Measurements from ENCODE around the gene TMEM163.

The TMEM163 gene

DNA sequence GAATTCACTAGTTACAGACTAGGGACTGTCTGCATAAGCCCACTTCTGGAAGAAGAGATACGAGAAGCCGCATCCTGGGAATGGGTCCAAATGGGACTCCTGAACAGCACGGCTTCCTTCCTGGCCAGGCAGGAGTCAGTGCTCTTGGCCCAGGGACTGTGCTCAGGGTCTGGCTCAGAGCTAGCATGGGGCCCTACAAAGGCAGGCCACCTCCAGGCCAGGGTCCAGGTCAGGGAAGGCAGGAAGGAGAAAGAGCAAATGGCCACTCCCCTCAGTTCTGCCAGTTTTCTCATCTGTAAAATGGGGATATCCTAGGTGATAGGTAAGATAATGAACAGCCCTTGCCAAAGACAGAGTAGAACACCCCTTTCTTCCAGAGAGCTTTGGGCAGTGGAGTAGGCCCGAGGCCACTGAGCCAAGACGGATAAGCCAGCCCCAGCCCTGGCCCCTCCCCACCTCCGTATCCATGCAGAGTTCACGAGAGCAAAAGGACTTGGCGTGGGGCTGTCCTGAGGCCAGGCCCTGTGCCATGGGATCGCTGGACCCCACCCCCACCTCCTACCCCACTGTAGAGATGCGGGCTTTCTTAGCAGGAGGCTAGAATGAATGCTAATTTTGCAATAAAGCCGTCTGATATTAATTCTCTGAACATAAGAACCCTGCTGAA lies 274.9 kb downstream of the TMEM163 start:
- H3K27me3 Mint-ChIP-seq = no peaks in the 10 kb centered on the region

DNA sequence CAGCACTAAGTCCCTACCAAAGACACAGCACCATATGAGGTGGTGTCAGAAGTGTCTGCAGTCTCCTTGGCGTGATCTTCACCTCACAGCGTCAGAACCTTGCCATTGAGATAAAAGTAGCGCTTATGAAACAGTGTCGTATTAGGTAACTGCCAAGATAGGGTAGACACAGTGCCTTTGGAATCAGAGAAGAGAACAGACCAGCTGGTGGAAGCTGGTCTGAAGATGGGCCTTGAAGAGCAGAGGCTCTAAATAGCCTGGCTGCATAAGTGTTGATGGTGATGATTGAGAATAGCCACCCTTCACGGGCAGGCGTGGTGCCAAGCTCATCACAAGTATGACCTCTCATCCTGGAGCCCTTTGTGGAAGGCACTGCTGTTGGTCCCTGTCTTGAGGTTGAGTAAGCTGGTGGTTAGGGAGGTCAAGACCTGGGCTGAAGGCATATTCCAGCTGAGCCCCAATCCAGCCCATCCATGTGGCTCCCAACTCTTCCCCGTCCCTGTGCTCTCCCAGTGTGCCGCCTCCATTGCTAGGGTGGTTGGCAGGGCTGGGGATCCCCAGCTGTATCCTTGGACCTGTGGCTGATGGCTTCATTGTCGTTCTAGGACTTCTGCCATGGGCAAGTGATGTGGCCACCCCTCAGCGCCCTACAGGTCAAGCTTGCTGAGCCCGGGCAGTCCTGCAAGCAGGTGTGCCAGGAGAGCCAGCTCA lies 277.5 kb downstream of the TMEM163 start:
- no peak for ATAC-seq
- H3K4me3 Mint-ChIP-seq = no peak overlapping the region
- no peaks in the 10 kb centered on the region for H3K27me3 Mint-ChIP-seq
- H3K4me1 Mint-ChIP-seq = no peaks in the 10 kb centered on the region
- no peaks in the 10 kb centered on the region for H3K9me3 Mint-ChIP-seq
- DNase-seq = no peak
- H3K27ac Mint-ChIP-seq = no peak overlapping the region

More for the DNA sequence above, 274.9 kb downstream of the TMEM163 start:
- no peaks in the 10 kb centered on the region for H3K9me3 Mint-ChIP-seq
- H3K4me1 Mint-ChIP-seq = no peaks in the 10 kb centered on the region
- no peak for ATAC-seq
- H3K27ac Mint-ChIP-seq = no peak overlapping the region
- no peak for DNase-seq
- no peak overlapping the region for H3K4me3 Mint-ChIP-seq

DNA sequence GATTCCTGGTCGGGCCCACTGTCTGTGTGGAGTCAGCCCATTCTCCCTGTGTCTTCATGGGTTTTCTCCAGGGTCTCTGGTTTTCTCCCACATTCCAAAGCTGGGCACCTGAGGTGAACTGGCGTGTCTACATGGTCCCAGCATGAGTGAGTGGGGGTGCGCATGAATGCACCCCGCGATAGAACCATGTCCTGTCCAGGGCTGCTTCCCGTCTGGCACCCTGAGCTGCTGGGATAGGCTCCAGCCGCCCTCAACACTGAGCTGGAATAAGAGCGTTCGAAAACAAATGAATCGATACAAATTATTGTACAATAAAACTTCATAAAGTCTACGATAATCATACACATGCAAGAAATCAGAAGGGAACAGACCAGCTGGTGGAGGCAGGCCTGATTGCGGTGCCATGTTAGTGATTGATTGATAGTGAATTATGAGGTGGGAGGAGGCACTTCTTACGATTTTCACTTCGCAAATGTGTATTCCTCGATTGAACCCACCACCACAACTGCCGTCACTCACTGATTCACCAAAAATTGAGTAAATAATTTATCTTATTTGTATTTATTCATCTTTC lies 278.4 kb downstream of the TMEM163 start:
- no peak for ATAC-seq
- Mint-ChIP-seq H3K4me1 (no peaks in the 10 kb centered on the region), H3K27ac (peak overlapping the region in 1 of 2 donors; percentile 88), H3K4me3 (no peak overlapping the region), H3K27me3 (no peaks in the 10 kb centered on the region), H3K9me3 (no peaks in the 10 kb centered on the region)
- DNase-seq = no peak

DNA sequence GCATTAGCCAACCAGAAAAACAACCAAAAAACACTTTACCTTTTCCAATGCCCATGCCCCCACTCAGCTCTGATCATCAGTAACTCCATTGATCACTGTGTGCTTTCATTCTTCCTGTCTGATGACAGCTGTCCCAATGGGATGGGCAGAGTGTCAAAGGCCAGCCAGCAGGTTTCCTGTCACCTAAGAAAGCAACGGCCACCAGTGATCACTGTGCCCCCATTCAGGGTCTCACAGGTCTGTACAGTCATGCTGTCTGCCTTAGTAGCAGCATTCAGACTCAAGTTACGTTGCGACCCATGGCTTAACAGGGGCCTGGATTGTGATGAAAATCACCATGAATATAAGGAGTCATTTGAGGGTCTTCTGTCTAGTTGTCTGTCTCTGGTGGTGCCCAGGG lies 280.4 kb downstream of the TMEM163 start:
- ATAC-seq = no peak
- no peak for DNase-seq
- Mint-ChIP-seq H3K27me3 (no peaks in the 10 kb centered on the region), H3K9me3 (no peaks in the 10 kb centered on the region), H3K4me3 (no peak overlapping the region), H3K27ac (peak overlapping the region in 1 of 2 donors; percentile 62), H3K4me1 (no peaks in the 10 kb centered on the region)

DNA sequence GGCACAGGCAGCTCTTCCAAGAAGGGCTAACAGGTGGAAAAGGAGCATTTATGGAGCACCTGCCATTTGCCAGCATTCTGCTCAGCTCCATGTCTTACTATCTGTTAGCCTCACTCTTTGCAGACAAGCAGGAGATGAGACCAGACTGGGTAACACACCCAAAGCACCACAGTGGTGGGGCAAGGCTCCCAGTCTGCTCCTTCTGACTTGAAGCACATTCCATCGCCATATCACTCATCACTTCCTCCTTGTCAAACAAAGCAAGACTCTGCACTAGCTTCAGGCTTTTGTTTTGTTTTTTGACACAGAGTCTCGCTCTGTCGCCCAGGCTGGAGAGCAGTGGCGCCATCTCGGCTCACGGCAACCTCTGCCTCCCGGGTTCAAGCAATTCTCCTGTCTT lies 282.1 kb downstream of the TMEM163 start:
- H3K27me3 Mint-ChIP-seq = no peaks in the 10 kb centered on the region
- no peaks in the 10 kb centered on the region for H3K9me3 Mint-ChIP-seq
- no peaks in the 10 kb centered on the region for H3K4me1 Mint-ChIP-seq
- ATAC-seq (no peak), DNase-seq (no peak)
- H3K4me3 Mint-ChIP-seq = no peak overlapping the region
- no peak overlapping the region for H3K27ac Mint-ChIP-seq

DNA sequence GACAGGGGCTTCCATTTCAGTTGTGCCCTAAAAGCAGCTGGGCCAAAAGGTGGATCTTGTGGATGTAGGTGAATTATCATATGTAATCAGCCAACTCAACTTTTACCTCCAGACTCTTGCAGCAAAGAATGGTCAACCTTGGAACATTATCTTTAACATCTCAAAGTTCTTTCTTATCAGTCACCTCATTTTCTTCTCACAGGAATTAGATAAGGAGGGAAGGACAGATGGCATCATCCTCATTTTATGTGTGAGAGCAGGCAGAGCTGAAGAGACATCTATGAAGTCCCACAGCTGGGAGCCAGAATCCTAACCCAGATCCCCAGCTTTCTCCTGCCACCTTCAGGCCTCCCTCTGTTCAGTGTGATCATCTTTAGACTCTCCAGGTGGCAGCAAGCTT lies 282.9 kb downstream of the TMEM163 start:
- Mint-ChIP-seq H3K27me3 (no peaks in the 10 kb centered on the region), H3K27ac (peak overlapping the region in 1 of 2 donors; percentile 22), H3K4me3 (no peak overlapping the region), H3K9me3 (no peaks in the 10 kb centered on the region), H3K4me1 (no peaks in the 10 kb centered on the region)
- ATAC-seq (no peak), DNase-seq (no peak)

DNA sequence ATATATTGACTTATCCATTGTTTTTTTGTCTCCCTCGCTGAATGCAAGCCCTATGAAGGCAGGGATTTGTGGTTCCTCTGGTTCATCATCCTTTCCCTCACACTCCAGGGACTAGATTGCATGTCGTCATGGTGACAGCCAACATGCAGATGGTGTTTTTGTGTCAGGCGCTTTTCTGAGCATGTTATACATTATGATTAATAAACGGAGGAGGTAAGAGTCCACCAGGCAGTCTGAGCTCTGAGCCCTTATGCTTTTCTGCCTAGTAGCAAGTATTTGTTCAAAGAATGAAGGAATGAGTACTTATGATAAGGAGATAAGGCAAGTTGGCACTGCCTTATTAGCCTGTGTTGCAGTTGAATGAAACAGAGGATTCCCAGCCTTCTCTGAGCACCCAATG lies 283.3 kb downstream of the TMEM163 start:
- no peaks in the 10 kb centered on the region for H3K4me1 Mint-ChIP-seq
- H3K27ac Mint-ChIP-seq = peak overlapping the region in 1 of 2 donors; percentile 22
- no peak for DNase-seq
- no peaks in the 10 kb centered on the region for H3K27me3 Mint-ChIP-seq
- no peak overlapping the region for H3K4me3 Mint-ChIP-seq
- H3K9me3 Mint-ChIP-seq = no peaks in the 10 kb centered on the region
- ATAC-seq = no peak

DNA sequence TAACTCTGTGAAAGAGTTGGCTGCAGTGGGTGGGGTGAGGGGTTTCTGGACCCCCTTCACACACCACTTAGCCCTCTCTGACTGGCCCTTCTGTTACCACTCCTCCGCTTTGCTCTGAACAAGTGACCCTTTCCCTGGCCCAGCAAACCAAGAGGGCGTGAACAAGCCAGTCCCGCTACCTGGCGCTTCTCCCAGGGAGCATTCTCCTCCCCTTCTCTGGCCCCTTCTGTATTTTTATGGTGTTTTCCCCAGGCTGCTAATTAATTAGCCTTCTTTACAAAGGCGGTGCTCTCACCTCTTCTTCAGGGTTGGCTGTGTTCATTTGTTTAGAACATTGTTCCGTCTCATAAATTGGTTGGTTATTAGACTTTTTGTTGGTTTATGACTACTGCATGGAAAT lies 284.8 kb downstream of the TMEM163 start:
- Mint-ChIP-seq H3K27me3 (no peaks in the 10 kb centered on the region), H3K4me1 (no peaks in the 10 kb centered on the region), H3K9me3 (no peaks in the 10 kb centered on the region), H3K4me3 (no peak overlapping the region), H3K27ac (peak overlapping the region; percentile 23 to 61)
- DNase-seq = no peak
- ATAC-seq = no peak

DNA sequence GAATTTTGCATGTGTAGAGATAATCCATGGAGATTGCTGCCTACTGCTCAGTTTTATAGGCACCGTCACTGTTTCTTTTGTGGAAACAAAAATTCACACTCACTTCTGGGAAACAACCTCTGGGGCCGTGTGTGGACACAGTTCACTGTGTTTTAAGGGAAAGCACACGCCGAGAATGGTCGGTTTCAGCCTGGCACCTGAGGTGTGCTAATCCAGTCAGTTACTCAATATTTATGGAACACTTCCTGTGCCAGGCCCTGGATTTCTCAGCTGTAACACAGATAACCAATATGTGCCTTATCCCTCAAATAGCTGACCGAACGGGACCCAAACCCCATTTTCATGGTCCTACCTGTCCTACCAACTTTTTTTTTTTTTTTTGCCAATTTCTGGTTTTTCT lies 285.3 kb downstream of the TMEM163 start:
- Mint-ChIP-seq H3K4me1 (no peaks in the 10 kb centered on the region), H3K27me3 (no peaks in the 10 kb centered on the region), H3K9me3 (no peaks in the 10 kb centered on the region), H3K4me3 (no peak overlapping the region), H3K27ac (peak overlapping the region in 1 of 2 donors; percentile 61)
- ATAC-seq (no peak), DNase-seq (no peak)

DNA sequence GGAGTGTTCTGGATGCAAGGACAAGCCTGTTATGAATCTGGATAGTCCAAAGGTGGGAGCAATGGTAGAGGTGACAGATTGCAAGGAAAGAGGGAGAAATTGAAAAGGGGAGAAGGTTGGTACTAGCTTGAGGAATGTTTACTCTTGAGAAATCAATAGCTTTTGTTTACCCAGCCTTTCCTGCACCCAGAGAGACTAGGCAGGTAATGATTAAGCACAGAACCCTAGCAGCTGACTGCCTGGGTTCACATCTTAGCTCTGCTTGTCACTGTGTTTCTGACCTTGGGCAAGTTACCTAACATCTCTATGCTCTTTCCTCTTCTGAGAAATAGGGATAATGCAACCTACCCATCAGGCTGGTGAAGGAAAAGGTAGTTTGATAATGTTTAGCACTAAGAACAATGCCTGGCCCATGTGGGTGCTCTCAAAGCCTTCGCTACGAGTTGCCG lies 286.3 kb downstream of the TMEM163 start:
- no peaks in the 10 kb centered on the region for H3K4me1 Mint-ChIP-seq
- H3K27ac Mint-ChIP-seq = no peak overlapping the region
- no peaks in the 10 kb centered on the region for H3K9me3 Mint-ChIP-seq
- no peak overlapping the region for H3K4me3 Mint-ChIP-seq
- no peaks in the 10 kb centered on the region for H3K27me3 Mint-ChIP-seq
- DNase-seq (no peak), ATAC-seq (no peak)

DNA sequence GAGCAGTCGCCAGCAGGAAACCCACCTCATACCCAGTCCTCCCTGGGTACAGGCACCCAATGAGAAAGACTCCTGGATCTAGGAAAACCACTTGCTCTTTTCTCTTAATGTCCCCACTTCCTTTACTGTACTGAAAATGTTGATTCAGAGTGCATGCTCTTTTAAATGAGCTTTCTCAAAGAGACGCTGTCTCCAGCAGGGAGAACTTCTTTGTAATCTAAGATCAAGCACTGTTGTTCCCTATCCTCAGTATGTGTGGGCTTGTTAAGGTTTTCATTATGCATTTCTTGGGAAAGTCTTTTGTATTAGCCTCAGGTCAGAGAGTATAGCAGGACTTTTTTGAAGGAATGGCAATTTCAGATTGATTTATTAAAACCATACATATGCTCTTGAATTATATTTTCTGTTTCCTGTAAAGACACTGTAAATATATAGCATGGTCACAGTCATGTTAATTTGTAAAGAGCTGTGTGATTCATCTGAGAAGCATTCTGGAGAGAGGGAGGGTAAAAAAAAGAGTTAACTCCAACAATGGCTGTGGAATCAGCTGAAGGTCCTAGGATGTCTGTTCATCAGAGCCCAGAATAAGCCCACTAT lies 286.9 kb downstream of the TMEM163 start:
- no peaks in the 10 kb centered on the region for H3K4me1 Mint-ChIP-seq

DNA sequence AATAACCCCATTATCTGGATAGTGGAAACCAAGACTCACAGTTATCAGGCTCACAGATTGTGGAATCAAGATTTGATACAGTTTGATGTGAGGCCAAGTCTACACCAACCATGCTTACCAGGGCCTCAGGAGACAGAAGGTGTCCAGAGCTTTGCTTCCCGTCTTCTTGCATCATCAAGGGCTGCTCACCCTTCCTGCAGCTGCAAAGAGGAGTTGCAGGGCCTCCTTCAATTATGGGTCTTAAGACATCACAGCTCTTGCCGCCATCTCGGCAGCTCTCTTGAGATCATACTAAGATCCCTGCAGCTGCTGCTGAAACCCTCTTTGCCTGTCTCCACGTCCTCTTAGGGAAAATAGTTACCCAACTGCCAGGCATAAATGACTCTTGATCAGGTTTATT lies 288.9 kb downstream of the TMEM163 start:
- no peak for ATAC-seq
- Mint-ChIP-seq H3K27me3 (no peaks in the 10 kb centered on the region), H3K4me1 (no peaks in the 10 kb centered on the region), H3K4me3 (no peak overlapping the region), H3K27ac (no peak overlapping the region), H3K9me3 (no peaks in the 10 kb centered on the region)
- DNase-seq = no peak

More for the DNA sequence above, 286.9 kb downstream of the TMEM163 start:
- H3K27me3 Mint-ChIP-seq = no peaks in the 10 kb centered on the region
- no peaks in the 10 kb centered on the region for H3K9me3 Mint-ChIP-seq
- no peak overlapping the region for H3K27ac Mint-ChIP-seq
- no peak overlapping the region for H3K4me3 Mint-ChIP-seq
- DNase-seq (no peak), ATAC-seq (no peak)

DNA sequence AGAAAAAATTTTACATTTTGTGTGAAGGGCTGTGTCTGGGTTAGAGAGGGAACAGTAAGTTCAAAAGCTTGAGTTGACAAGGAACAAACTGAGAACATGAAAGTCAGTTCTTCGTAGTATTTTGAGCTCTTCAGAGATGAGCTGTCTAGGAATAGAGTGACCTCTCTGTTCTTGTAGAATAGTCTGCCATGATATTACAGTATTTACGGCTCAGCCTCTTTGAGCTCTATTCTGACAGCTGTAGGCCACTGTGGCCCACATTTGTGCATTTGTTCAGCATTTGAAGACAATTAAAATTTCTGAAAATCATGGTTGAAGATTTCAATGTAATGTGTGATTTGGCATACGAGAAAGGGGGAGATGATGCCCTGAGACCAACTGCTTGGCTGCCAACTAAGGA lies 292.1 kb downstream of the TMEM163 start:
- no peak for ATAC-seq
- no peak overlapping the region for H3K27ac Mint-ChIP-seq
- H3K27me3 Mint-ChIP-seq = no peaks in the 10 kb centered on the region
- DNase-seq = no peak
- H3K4me1 Mint-ChIP-seq = no peaks in the 10 kb centered on the region
- H3K4me3 Mint-ChIP-seq = no peak overlapping the region
- H3K9me3 Mint-ChIP-seq = no peaks in the 10 kb centered on the region

DNA sequence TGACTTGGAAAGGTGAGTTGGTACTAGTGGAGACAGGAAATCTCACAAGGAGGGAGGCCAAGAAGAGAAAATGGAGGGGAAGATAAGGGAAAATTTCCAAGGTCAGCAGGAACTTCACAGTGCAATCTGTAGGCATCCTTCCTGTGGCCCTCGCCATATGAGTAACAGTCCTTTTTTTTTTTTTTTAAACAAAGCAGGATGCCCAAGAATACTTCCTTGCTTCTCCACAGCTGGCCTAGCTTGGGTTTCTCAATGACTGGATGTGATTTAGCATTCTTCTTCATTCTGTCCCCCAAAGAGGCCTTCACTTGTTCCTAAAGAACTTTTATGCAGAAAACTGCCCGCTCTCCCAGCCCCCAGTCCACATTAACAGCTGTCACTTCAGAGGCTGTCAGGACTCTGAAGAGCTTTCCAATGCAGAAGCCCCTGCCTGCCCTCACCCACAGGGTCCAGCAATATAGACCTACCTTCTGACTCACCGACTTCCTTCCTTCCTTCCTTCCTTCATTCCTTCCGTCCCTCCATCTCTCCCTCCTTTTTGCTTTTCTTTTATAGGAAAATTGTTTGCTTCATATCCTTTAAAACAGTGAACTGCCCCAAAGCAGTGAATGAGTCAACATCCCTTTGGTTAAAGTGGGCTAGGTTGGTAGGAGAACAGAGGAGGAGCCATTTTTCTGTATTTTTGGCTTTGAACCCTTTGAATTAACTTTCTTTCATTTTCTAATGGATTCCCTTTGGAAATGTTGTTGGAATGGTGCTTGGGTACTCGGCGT lies 292.9 kb downstream of the TMEM163 start:
- no peaks in the 10 kb centered on the region for H3K9me3 Mint-ChIP-seq
- no peak for DNase-seq
- no peaks in the 10 kb centered on the region for H3K27me3 Mint-ChIP-seq
- H3K27ac Mint-ChIP-seq = peak overlapping the region in 1 of 2 donors; percentile 77
- ATAC-seq = no peak
- H3K4me3 Mint-ChIP-seq = no peak overlapping the region
- H3K4me1 Mint-ChIP-seq = no peaks in the 10 kb centered on the region

DNA sequence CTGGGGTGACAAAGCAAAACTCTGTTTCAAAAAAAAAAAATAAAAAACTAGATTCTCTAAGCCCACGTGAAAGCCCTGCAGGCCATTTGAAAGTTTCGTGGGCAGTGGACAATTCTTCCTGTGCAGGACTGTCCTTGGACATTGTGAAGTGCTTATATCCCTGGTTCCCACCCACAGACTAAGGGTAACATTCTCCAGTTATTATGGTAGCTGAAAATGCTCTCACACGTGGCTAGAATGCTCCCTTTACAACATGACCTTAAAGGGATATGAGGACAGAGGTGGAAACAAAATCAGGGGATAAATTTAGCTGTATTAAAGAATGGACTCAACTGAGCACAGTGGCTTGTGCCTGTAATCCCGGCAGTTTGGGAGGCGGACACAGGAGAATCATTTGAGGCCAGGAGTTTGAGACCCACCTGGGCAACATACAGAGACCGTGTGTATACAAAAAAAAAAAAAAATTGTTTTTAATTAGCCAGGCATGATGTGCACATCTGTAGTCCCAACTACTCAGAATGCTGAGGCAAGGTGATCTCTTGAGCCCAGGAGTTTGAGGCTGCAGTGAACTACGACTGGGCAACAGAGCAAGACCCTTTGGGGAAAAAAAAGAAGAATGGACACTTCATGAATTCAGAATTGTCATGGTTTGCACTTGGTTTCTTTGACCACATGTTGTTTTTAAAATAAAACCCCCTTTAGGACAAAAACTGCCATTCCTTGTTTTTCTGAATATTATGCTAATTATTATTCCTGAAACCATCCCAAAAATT lies 297.1 kb downstream of the TMEM163 start:
- ATAC-seq (no peak), DNase-seq (no peak)
- no peaks in the 10 kb centered on the region for H3K27me3 Mint-ChIP-seq
- no peaks in the 10 kb centered on the region for H3K9me3 Mint-ChIP-seq
- H3K4me1 Mint-ChIP-seq = peaks cover 7% of the 10 kb centered on the region
- peak overlapping the region in 1 of 2 donors; percentile 54 for H3K27ac Mint-ChIP-seq
- no peak overlapping the region for H3K4me3 Mint-ChIP-seq

Data from stimulated activated naive CD8-positive, alpha-beta T cell treated with anti-CD3 and anti-CD28 coated beads, Interleukin-15, amount 100 ng/mL, for 72 hours (primary cell).